Testis (tissue), 3 donors: ENCODE data around the gene EDIL3. TPM values are rescaled to one million over a fixed set of nuclear protein-coding genes. Genes with fewer than 3 reads are reported as not detected.

Source experiments
- DNase-seq: peaks from one replicate; pipeline ENCODE4 v3.0.0-alpha.2; 2019
- H3K27ac ChIP-seq, 2 donors: fragments of 200-600 bp; sonication (generic); one replicate each; pipeline ENCODE4 v1.5.1; 2019
- H3K27me3 ChIP-seq: fragments of 200-600 bp; sonication (generic); one replicate; pipeline ENCODE4 v1.5.1; 2019
- H3K36me3 ChIP-seq: fragments of 200-600 bp; sonication (generic); one replicate; pipeline ENCODE4 v1.5.1; 2017; ENCODE audit warnings: low read depth; ENCODE audit errors: missing control alignments
- H3K4me1 ChIP-seq: fragments of 200-600 bp; sonication (generic); one replicate; pipeline ENCODE4 v1.5.1; 2019
- H3K4me3 ChIP-seq, 2 donors: fragments of 200-600 bp; sonication (generic); one replicate each; pipeline ENCODE4 v1.5.1; 2017 to 2019
- H3K9me3 ChIP-seq: fragments of 200-600 bp; sonication (generic); one replicate; pipeline ENCODE4 v1.5.1; 2017
- POLR2A ChIP-seq: fragments of 450-650 bp; IDR thresholded peaks from one replicate; pipeline ENCODE4 v1.6.1; 2017; ENCODE audit warnings: antibody characterized with exemption, mild to moderate bottlenecking, moderate library complexity
- WGBS, 2 donors: methylation state at CpG; one replicate each; pipeline ENCODE4 v1.1.5; 2018; 5-methylcytosine and 5-hydroxymethylcytosine counted together
- intact Hi-C: fragments of 100-400 bp; cut with DNase I; formaldehyde crosslinking; loops from one replicate; pipeline ENCODE4 v1.15.1; 2023; ENCODE audit warnings: low total_unique reads
- polyA plus RNA-seq: library from polyadenylated mRNA; stranded (reverse); fragments of 350-450 nt; fragmentation: Illumina TruSeq; extraction: RNeasy Lipid Tissue Mini Kit (QIAGEN cat#74804); gene quantifications from one replicate; pipeline ENCODE4 v1.2.3, GENCODE V29; 2014; ENCODE audit warnings: low read depth, low replicate concordance; ENCODE audit not compliant: insufficient read depth
- total RNA-seq, 2 donors: library from RNA; depleted of rRNA; stranded (reverse); fragments of >200 nt; gene quantifications; one replicate each; pipeline ENCODE4 v1.2.3, GENCODE V29; 2016
- TF ChIP-seq, protein P1 (sequence below), 3 experiments: fragments of 450-650 bp in 2 of 3; fragments of 200-600 bp in 1 of 3; sonication (generic) in 1 of 3; IDR thresholded peaks; one replicate each; pipeline ENCODE4 v1.5.1; 2016 to 2019; ENCODE audit warnings: antibody characterized with exemption in 3 of 3, mild to moderate bottlenecking in 2 of 3, moderate library complexity in 1 of 3

Gene EDIL3
- total and polyA plus RNA-seq, 3 donors from 2014 or later: 3.4 to 8.6 (median 3.5) TPM

DNA sequence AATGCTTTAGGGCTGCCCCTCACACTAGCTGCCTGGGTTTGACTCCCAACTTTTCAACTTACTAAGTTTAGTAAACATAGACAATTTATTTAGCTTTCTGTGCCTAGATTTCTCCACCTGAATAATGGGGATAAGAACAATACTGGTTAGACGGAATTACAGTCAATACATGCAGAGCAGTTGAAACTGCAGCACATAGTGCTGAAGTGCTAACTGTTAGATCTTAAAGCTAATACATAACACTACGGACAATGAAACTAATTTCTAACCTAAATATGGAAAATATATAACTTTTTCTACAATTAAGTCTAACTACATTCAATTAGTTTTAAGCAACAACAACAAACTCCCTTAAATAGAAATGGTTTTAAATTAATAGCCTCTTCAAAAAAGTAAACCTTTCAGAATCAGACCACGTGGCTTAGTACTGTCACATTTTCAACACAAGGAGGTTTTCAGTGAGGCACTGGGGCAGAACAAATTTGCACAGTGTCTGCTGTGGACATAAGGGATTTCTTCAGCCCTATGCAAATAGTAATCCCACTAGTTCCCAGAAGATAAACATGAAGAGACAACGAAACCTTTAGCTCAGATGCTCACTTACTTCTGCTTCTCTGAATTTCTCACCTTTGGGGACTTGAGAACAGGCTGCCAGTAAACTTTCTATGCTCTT lies 293.4 kb downstream of the EDIL3 start:
- H3K36me3 ChIP-seq: no peaks in the 10 kb centered on the region

DNA sequence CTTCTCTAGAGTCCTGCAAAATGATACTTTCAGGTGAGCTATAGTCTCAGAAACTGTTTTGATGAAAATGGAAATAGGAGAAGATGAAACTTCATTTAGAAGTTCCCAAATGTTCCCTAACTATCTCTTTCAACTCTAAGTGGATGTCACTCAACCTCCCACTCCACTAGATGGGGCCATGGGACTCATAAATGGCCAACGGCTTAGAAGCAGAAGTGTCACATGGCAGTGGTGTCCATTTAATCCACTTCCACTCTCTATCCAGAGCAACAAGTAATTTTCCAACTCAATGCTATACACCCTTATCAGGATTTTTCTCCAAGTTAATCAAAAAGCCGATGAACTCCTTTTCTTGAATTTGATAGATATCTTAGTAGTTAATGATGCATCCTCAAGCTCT lies 295.7 kb downstream of the EDIL3 start:
- TF ChIP-seq, protein P1, sequence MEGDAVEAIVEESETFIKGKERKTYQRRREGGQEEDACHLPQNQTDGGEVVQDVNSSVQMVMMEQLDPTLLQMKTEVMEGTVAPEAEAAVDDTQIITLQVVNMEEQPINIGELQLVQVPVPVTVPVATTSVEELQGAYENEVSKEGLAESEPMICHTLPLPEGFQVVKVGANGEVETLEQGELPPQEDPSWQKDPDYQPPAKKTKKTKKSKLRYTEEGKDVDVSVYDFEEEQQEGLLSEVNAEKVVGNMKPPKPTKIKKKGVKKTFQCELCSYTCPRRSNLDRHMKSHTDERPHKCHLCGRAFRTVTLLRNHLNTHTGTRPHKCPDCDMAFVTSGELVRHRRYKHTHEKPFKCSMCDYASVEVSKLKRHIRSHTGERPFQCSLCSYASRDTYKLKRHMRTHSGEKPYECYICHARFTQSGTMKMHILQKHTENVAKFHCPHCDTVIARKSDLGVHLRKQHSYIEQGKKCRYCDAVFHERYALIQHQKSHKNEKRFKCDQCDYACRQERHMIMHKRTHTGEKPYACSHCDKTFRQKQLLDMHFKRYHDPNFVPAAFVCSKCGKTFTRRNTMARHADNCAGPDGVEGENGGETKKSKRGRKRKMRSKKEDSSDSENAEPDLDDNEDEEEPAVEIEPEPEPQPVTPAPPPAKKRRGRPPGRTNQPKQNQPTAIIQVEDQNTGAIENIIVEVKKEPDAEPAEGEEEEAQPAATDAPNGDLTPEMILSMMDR (IDR thresholded peaks at IDR 0.05): peak in 1 of 3 experiments; percentile 5
- TF ChIP-seq POLR2A: no peak

More for the DNA sequence above, 293.4 kb downstream of the EDIL3 start:
- WGBS, 2 donors: 79 to 88% methylated on average over 4 of the region's 4 CpGs
- intact Hi-C loops: no loop called here
- Histone ChIP-seq H3K9me3 (no peaks in the 10 kb centered on the region), H3K4me3 (no peak overlapping the region), H3K4me1 (no peaks in the 10 kb centered on the region), H3K27ac (no peak overlapping the region), H3K27me3 (no peaks in the 10 kb centered on the region)
- TF ChIP-seq, protein P1 (IDR thresholded peaks at IDR 0.05): no peak
- no peak for TF ChIP-seq POLR2A
- DNase-seq: no peak

GRCh38 chr5:84086511-84086910 lies 298.2 kb downstream of the EDIL3 start:
- Histone ChIP-seq H3K27ac (no peak overlapping the region), H3K4me3 (no peak overlapping the region), H3K4me1 (no peaks in the 10 kb centered on the region), H3K27me3 (no peaks in the 10 kb centered on the region), H3K9me3 (no peaks in the 10 kb centered on the region), H3K36me3 (no peaks in the 10 kb centered on the region)
- no peak for TF ChIP-seq POLR2A
- TF ChIP-seq, protein P1 (IDR thresholded peaks at IDR 0.05): no peak
- DNase-seq: no peak
- intact Hi-C loops: no loop called here
- 77 to 82% methylated on average over 6 of the region's 6 CpGs for WGBS, 2 donors

More for the DNA sequence above, 295.7 kb downstream of the EDIL3 start:
- Histone ChIP-seq H3K27ac (no peak overlapping the region), H3K4me3 (no peak overlapping the region), H3K27me3 (no peaks in the 10 kb centered on the region), H3K9me3 (no peaks in the 10 kb centered on the region), H3K36me3 (no peaks in the 10 kb centered on the region), H3K4me1 (no peaks in the 10 kb centered on the region)
- intact Hi-C loops: no loop called here
- peak; percentile 76 for DNase-seq
- WGBS, 2 donors: 51 to 77% methylated on average over 2 of the region's 2 CpGs

DNA sequence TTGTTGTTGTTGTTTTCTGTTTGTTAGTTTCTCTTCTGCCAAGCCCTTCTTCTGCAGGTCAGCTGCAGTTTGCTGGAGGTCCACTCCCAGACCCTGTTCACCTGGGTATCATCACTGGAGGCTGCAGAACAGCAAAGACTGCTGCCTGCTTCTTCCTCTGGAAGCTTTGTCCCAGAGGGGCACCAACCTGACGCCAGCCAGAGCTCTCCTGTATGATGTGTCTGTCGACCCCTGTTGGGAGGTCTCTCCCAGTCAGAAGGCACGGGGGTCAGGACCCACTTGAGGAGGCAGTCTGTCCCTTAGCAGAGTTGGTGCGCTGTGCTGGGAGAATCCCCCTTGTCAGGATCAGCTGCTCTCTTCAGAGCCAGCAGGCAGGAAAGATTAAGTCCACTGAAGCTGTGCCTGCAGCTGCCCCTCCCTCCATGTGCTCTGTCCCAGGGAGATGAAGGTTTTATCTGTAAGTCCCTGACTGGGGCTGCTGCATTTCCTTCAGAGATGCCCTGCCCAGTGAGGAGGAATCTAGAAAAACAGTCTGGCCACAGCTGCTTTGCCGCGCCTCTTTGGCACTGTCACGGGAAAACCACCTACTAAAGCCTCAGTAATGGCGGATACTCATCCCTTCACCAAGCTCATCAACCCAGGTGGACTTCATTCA lies 299.2 kb downstream of the EDIL3 start:
- peak overlapping the region in 1 of 2 donors; percentile 9 for H3K4me3 ChIP-seq
- intact Hi-C loops: no loop called here
- H3K36me3 ChIP-seq: no peaks in the 10 kb centered on the region
- WGBS, 2 donors: 30 to 66% methylated on average over 2 to 8 of the region's 8 CpGs
- H3K9me3 ChIP-seq: no peaks in the 10 kb centered on the region
- H3K27me3 ChIP-seq: no peaks in the 10 kb centered on the region
- no peak for DNase-seq
- TF ChIP-seq POLR2A: no peak
- TF ChIP-seq, protein P1 (IDR thresholded peaks at IDR 0.05): no peak
- H3K27ac ChIP-seq: no peak overlapping the region
- H3K4me1 ChIP-seq: no peaks in the 10 kb centered on the region
